IPS DF 6.9 (cell line): Measurements from ENCODE around the gene MXRA7.
"Not testable (repeated sequence)": the region's sequence is repeated elsewhere in the genome, so short reads cannot be mapped to it uniquely, and the experiment has no call there.

Experiments
- DNase-seq: peaks from one replicate; pipeline ENCODE4 v3.0.0-alpha.2; 2013; ENCODE audit warnings: low read depth, low spot score
- H3K27ac ChIP-seq: one replicate; pipeline ENCODE4 v1.5.1; 2013; ENCODE audit warnings: low read length, control low read depth
- H3K27me3 ChIP-seq: 2 replicates; pipeline ENCODE4 v1.6.1; 2013; ENCODE audit warnings: mild to moderate bottlenecking, low read length; ENCODE audit not compliant: control insufficient read depth, insufficient read depth
- H3K36me3 ChIP-seq: 2 replicates; pipeline ENCODE4 v1.6.1; 2013; ENCODE audit warnings: low read length; ENCODE audit not compliant: control insufficient read depth, insufficient read depth
- H3K4me1 ChIP-seq: 2 replicates; pipeline ENCODE4 v1.6.1; 2013; ENCODE audit warnings: low read length; ENCODE audit not compliant: control insufficient read depth, insufficient read depth
- H3K4me3 ChIP-seq: 2 replicates; pipeline ENCODE4 v1.5.1; 2013; ENCODE audit warnings: mild to moderate bottlenecking, low read length
- H3K9me3 ChIP-seq: 2 replicates; pipeline ENCODE4 v1.6.1; 2013; ENCODE audit warnings: low read length, inconsistent platforms; ENCODE audit not compliant: control insufficient read depth, insufficient read depth
- WGBS: extraction: QIAGEN DNeasy Blood & Tissue Kit; methylation state at CpG from one replicate; pipeline ENCODE4 v1.1.7; 2013; ENCODE audit warnings: mixed read lengths, missing lambda C conversion rate; ENCODE audit not compliant: insufficient read length, insufficient coverage; 5-methylcytosine and 5-hydroxymethylcytosine counted together

Gene MXRA7

GRCh38 chr17:76744747-76745146 lies 34.0 kb upstream of the MXRA7 start:
- Histone ChIP-seq H3K36me3 (peaks cover 5% of the 10 kb centered on the region; the same call in 1 of the 2 replicates), H3K4me1 (no peaks in the 10 kb centered on the region), H3K27me3 (no peaks in the 10 kb centered on the region), H3K4me3 (no peak overlapping the region), H3K27ac (no peak overlapping the region), H3K9me3 (no peaks in the 10 kb centered on the region)
- WGBS, result no CpG with 5 or more reads among the region's 2 CpGs
- DNase-seq, result no peak

GRCh38 chr17:76742958-76743357 lies 32.2 kb upstream of the MXRA7 start:
- H3K4me1 ChIP-seq, result no peaks in the 10 kb centered on the region

GRCh38 chr17:76740329-76741118 lies 29.8 kb upstream of the MXRA7 start:
- Histone ChIP-seq H3K27ac (no peak overlapping the region), H3K27me3 (no peaks in the 10 kb centered on the region), H3K4me3 (no peak overlapping the region), H3K4me1 (no peaks in the 10 kb centered on the region), H3K36me3 (peaks cover 9% of the 10 kb centered on the region), H3K9me3 (no peaks in the 10 kb centered on the region)
- DNase-seq, result no peak
- no CpG with 5 or more reads among the region's 5 CpGs for WGBS

More at GRCh38 chr17:76742958-76743357, 32.2 kb upstream of the MXRA7 start:
- Histone ChIP-seq H3K4me3 (no peak overlapping the region), H3K27me3 (no peaks in the 10 kb centered on the region), H3K27ac (no peak overlapping the region), H3K9me3 (no peaks in the 10 kb centered on the region), H3K36me3 (peaks cover 5% of the 10 kb centered on the region; the same call in 1 of the 2 replicates)
- DNase-seq, result no peak

- DNase-seq, H3K36me3 ChIP-seq, H3K27me3 ChIP-seq, H3K9me3 ChIP-seq, H3K4me1 ChIP-seq, H3K4me3 ChIP-seq, H3K27ac ChIP-seq: not testable (repeated sequence)
- WGBS, result no CpG with 5 or more reads among the region's 17 CpGs
These were observed 28.9 kb upstream of the MXRA7 start for GRCh38 chr17:76739568-76740115.

GRCh38 chr17:76738468-76738850 lies 27.7 kb upstream of the MXRA7 start:
- Histone ChIP-seq H3K27me3 (no peaks in the 10 kb centered on the region), H3K36me3 (peaks cover 15% of the 10 kb centered on the region), H3K9me3 (no peaks in the 10 kb centered on the region), H3K4me3 (peak overlapping the region; percentile 72), H3K27ac (no peak overlapping the region), H3K4me1 (no peaks in the 10 kb centered on the region)
- no peak for DNase-seq
- no CpG with 5 or more reads among the region's 7 CpGs for WGBS

- H3K36me3 ChIP-seq, result peaks cover 17% of the 10 kb centered on the region
- H3K9me3 ChIP-seq, result no peaks in the 10 kb centered on the region
- H3K4me1 ChIP-seq, result no peaks in the 10 kb centered on the region
- H3K4me3 ChIP-seq, result peak within 1 kb of the TSS; percentile 99
- DNase-seq, result peak; percentile 82
- H3K27me3 ChIP-seq, result no peaks in the 10 kb centered on the region
- WGBS, result no CpG with 5 or more reads among the region's 57 CpGs
- H3K27ac ChIP-seq, result no peak within 1 kb of the TSS
These were observed 27.1 kb upstream of the MXRA7 start, which contains the start of gene MFSD11 for GRCh38 chr17:76737676-76738467. Gene MFSD11, plus strand, starts transcription at chr17:76738119. Its CDS starts 234 bp downstream, at chr17:76738353.

- no peaks in the 10 kb centered on the region for H3K9me3 ChIP-seq
- no CpG with 5 or more reads among the region's 60 CpGs for WGBS
- H3K4me3 ChIP-seq, result peak within 1 kb of the TSS; percentile 99
- no peaks in the 10 kb centered on the region for H3K4me1 ChIP-seq
- H3K27ac ChIP-seq, result no peak within 1 kb of the TSS
- DNase-seq, result peak; percentile 94
- peaks cover 18% of the 10 kb centered on the region for H3K36me3 ChIP-seq
- no peaks in the 10 kb centered on the region for H3K27me3 ChIP-seq
These were observed 26.4 kb upstream of the MXRA7 start, which contains the start of gene SRSF2 for GRCh38 chr17:76737082-76737675. Gene SRSF2, minus strand, starts transcription at chr17:76737331. Its CDS starts 171 bp downstream, at chr17:76737160.

- Histone ChIP-seq H3K27me3 (no peaks in the 10 kb centered on the region), H3K9me3 (no peaks in the 10 kb centered on the region), H3K27ac (no peak overlapping the region), H3K4me3 (peak overlapping the region; percentile 99), H3K36me3 (peaks cover 19% of the 10 kb centered on the region), H3K4me1 (no peaks in the 10 kb centered on the region)
- WGBS, result no CpG with 5 or more reads among the region's 117 CpGs
- no peak for DNase-seq
These were observed 25.8 kb upstream of the MXRA7 start for GRCh38 chr17:76736349-76737081.

GRCh38 chr17:76735586-76736348 lies 25.0 kb upstream of the MXRA7 start:
- peak overlapping the region; percentile 99 for H3K4me3 ChIP-seq

More at GRCh38 chr17:76735586-76736348, 25.0 kb upstream of the MXRA7 start:
- no peaks in the 10 kb centered on the region for H3K4me1 ChIP-seq
- DNase-seq, result no peak
- H3K27me3 ChIP-seq, result no peaks in the 10 kb centered on the region
- H3K36me3 ChIP-seq, result peaks cover 21% of the 10 kb centered on the region
- H3K9me3 ChIP-seq, result no peaks in the 10 kb centered on the region
- no peak overlapping the region for H3K27ac ChIP-seq
- no CpG with 5 or more reads among the region's 20 CpGs for WGBS
